PFSK-1 (cell line): ENCODE data around the gene SPIRE2.

Experiments used
- POLR2AphosphoS5 ChIP-seq: IDR thresholded peaks from 2 replicates; pipeline ENCODE4 v1.6.1; 2012; ENCODE audit warnings: low read depth, mild to moderate bottlenecking, control low read depth, low read length, moderate library complexity
- REST ChIP-seq, 2 experiments: IDR thresholded peaks; 2 replicates each; pipeline versions ENCODE4 v1.6.1 to v1.8.0; 2011 to 2012; ENCODE audit warnings: low read depth in 2 of 2, low read length in 2 of 2, control low read depth in 1 of 2, inconsistent platforms in 1 of 2, mild to moderate bottlenecking in 1 of 2, moderate library complexity in 1 of 2; ENCODE audit not compliant: insufficient read depth in 1 of 2

GRCh38 chr16:89887243-89887642 lies 59.0 kb downstream of the SPIRE2 start:
- TF ChIP-seq REST (IDR thresholded peaks at IDR 0.05; ENCODE audit: insufficient read depth in 1 of 2, low read depth in 2 of 2, low read length in 2 of 2) = no peak
- no peak for TF ChIP-seq POLR2AphosphoS5
